Central memory CD8-positive, alpha-beta T cell (primary cell): Measurements from ENCODE around the gene ANKS1B.
A peak's percentile ranks its signal among the peaks of the same experiment; 100 is the strongest.
"Not testable (repeated sequence)": the region's sequence is repeated elsewhere in the genome, so short reads cannot be mapped to it uniquely, and the experiment has no call there.

ENCODE experiments used
- ATAC-seq: fragments of 150-1000 bp; cut with Tn5 transposase; replicated peaks from 2 replicates; pipeline ENCODE4 v1.10.0; 2022; ENCODE audit warnings: mild to moderate bottlenecking, moderate FRiP score, moderate number of reproducible peaks; ENCODE audit not compliant: poor library complexity, severe bottlenecking; ENCODE audit errors: extremely low read depth
- DNase-seq, 2 donors: peaks; one replicate each; pipeline ENCODE4 v3.0.0; 2021; ENCODE audit warnings: low spot score in 2 of 2
- H3K27ac Mint-ChIP-seq: one replicate; pipeline ENCODE4 v1.8.0; 2022; ENCODE audit warnings: low read depth, mild to moderate bottlenecking, moderate library complexity, mixed read lengths
- H3K27me3 Mint-ChIP-seq: one replicate; pipeline ENCODE4 v1.8.0; 2022; ENCODE audit warnings: mixed read lengths
- H3K36me3 Mint-ChIP-seq: one replicate; pipeline ENCODE4 v1.8.0; 2022; ENCODE audit warnings: mild to moderate bottlenecking, moderate library complexity, mixed read lengths; ENCODE audit not compliant: insufficient read depth
- H3K4me1 Mint-ChIP-seq: one replicate; pipeline ENCODE4 v1.8.0; 2022; ENCODE audit warnings: mixed read lengths
- H3K4me3 Mint-ChIP-seq: one replicate; pipeline ENCODE4 v1.8.0; 2022; ENCODE audit warnings: mild to moderate bottlenecking, moderate library complexity, mixed read lengths
- H3K9me3 Mint-ChIP-seq: one replicate; pipeline ENCODE4 v1.8.0; 2022; ENCODE audit warnings: mixed read lengths

ANKS1B gene

GRCh38 chr12:98755855-98756254, 1228.9 kb downstream of the ANKS1B start:
- DNase-seq, ATAC-seq, H3K9me3 Mint-ChIP-seq, H3K27ac Mint-ChIP-seq, H3K4me1 Mint-ChIP-seq, H3K36me3 Mint-ChIP-seq, H3K27me3 Mint-ChIP-seq, H3K4me3 Mint-ChIP-seq: not testable (repeated sequence)

- Mint-ChIP-seq H3K27ac (no peak overlapping the region), H3K36me3 (no peaks in the 10 kb centered on the region), H3K9me3 (no peaks in the 10 kb centered on the region), H3K4me3 (no peak overlapping the region), H3K4me1 (no peaks in the 10 kb centered on the region), H3K27me3 (no peaks in the 10 kb centered on the region)
- DNase-seq: no peak
- ATAC-seq: no peak
Measured at GRCh38 chr12:98754095-98754494, 1230.6 kb downstream of the ANKS1B start.

GRCh38 chr12:98752726-98753125, 1232.0 kb downstream of the ANKS1B start:
- H3K27ac Mint-ChIP-seq: no peak overlapping the region
- H3K4me3 Mint-ChIP-seq: no peak overlapping the region
- peaks cover under 1% of the 10 kb centered on the region for H3K27me3 Mint-ChIP-seq
- H3K4me1 Mint-ChIP-seq: no peaks in the 10 kb centered on the region
- ATAC-seq (no peak), DNase-seq (no peak)
- H3K9me3 Mint-ChIP-seq: no peaks in the 10 kb centered on the region
- H3K36me3 Mint-ChIP-seq: no peaks in the 10 kb centered on the region

- Mint-ChIP-seq H3K27me3 (peaks cover 12% of the 10 kb centered on the region), H3K4me1 (peaks cover under 1% of the 10 kb centered on the region), H3K9me3 (no peaks in the 10 kb centered on the region), H3K4me3 (no peak overlapping the region), H3K27ac (no peak overlapping the region), H3K36me3 (no peaks in the 10 kb centered on the region)
- no peak for ATAC-seq
- no peak for DNase-seq
Measured at GRCh38 chr12:98751580-98752115, 1233.1 kb downstream of the ANKS1B start.

GRCh38 chr12:98750511-98750910, 1234.2 kb downstream of the ANKS1B start:
- no peak for ATAC-seq
- H3K4me1 Mint-ChIP-seq: peaks cover 8% of the 10 kb centered on the region
- no peaks in the 10 kb centered on the region for H3K36me3 Mint-ChIP-seq
- no peak overlapping the region for H3K4me3 Mint-ChIP-seq
- DNase-seq: no peak
- H3K9me3 Mint-ChIP-seq: no peaks in the 10 kb centered on the region
- no peak overlapping the region for H3K27ac Mint-ChIP-seq
- peaks cover 20% of the 10 kb centered on the region for H3K27me3 Mint-ChIP-seq

GRCh38 chr12:98748463-98748862, 1236.3 kb downstream of the ANKS1B start:
- Mint-ChIP-seq H3K36me3 (no peaks in the 10 kb centered on the region), H3K9me3 (no peaks in the 10 kb centered on the region), H3K4me1 (peaks cover 8% of the 10 kb centered on the region), H3K27ac (no peak overlapping the region), H3K27me3 (peaks cover 20% of the 10 kb centered on the region), H3K4me3 (no peak overlapping the region)
- DNase-seq (no peak), ATAC-seq (no peak)

- peak overlapping the region; percentile 77 for H3K4me3 Mint-ChIP-seq
- peaks cover 28% of the 10 kb centered on the region for H3K27me3 Mint-ChIP-seq
Measured at GRCh38 chr12:98745578-98746391, 1239.0 kb downstream of the ANKS1B start.

GRCh38 chr12:98744680-98745079, 1240.1 kb downstream of the ANKS1B start:
- no peaks in the 10 kb centered on the region for H3K9me3 Mint-ChIP-seq
- no peak overlapping the region for H3K4me3 Mint-ChIP-seq
- DNase-seq: no peak
- no peak overlapping the region for H3K27ac Mint-ChIP-seq
- H3K27me3 Mint-ChIP-seq: peaks cover 30% of the 10 kb centered on the region
- H3K4me1 Mint-ChIP-seq: peaks cover 8% of the 10 kb centered on the region
- ATAC-seq: no peak
- H3K36me3 Mint-ChIP-seq: no peaks in the 10 kb centered on the region

More at GRCh38 chr12:98745578-98746391, 1239.0 kb downstream of the ANKS1B start:
- DNase-seq: no peak
- ATAC-seq: peak; percentile 38
- Mint-ChIP-seq H3K4me1 (peaks cover 8% of the 10 kb centered on the region), H3K9me3 (no peaks in the 10 kb centered on the region), H3K36me3 (no peaks in the 10 kb centered on the region), H3K27ac (peak overlapping the region; percentile 77)

GRCh38 chr12:98743362-98743953, 1241.3 kb downstream of the ANKS1B start:
- no peaks in the 10 kb centered on the region for H3K9me3 Mint-ChIP-seq
- peaks cover 8% of the 10 kb centered on the region for H3K4me1 Mint-ChIP-seq
- H3K27me3 Mint-ChIP-seq: peaks cover 30% of the 10 kb centered on the region
- no peak overlapping the region for H3K4me3 Mint-ChIP-seq
- H3K36me3 Mint-ChIP-seq: no peaks in the 10 kb centered on the region
- H3K27ac Mint-ChIP-seq: no peak overlapping the region
- DNase-seq (no peak), ATAC-seq (no peak)

GRCh38 chr12:98741556-98742265, 1243.0 kb downstream of the ANKS1B start:
- ATAC-seq (no peak), DNase-seq (no peak)
- Mint-ChIP-seq H3K27me3 (peaks cover 19% of the 10 kb centered on the region), H3K4me1 (peaks cover 8% of the 10 kb centered on the region), H3K4me3 (no peak overlapping the region), H3K36me3 (peaks cover 1% of the 10 kb centered on the region), H3K9me3 (no peaks in the 10 kb centered on the region), H3K27ac (no peak overlapping the region)

GRCh38 chr12:98741196-98741555, 1243.6 kb downstream of the ANKS1B start:
- H3K27me3 Mint-ChIP-seq: peaks cover 13% of the 10 kb centered on the region
- H3K9me3 Mint-ChIP-seq: no peaks in the 10 kb centered on the region
- no peak for ATAC-seq
- no peak overlapping the region for H3K4me3 Mint-ChIP-seq
- no peak for DNase-seq
- no peak overlapping the region for H3K27ac Mint-ChIP-seq
- H3K4me1 Mint-ChIP-seq: peaks cover 3% of the 10 kb centered on the region
- peaks cover 1% of the 10 kb centered on the region for H3K36me3 Mint-ChIP-seq

GRCh38 chr12:98740751-98741150, 1244.0 kb downstream of the ANKS1B start:
- Mint-ChIP-seq H3K4me3 (no peak overlapping the region), H3K36me3 (peaks cover 1% of the 10 kb centered on the region), H3K27me3 (peaks cover 10% of the 10 kb centered on the region), H3K27ac (no peak overlapping the region), H3K9me3 (no peaks in the 10 kb centered on the region), H3K4me1 (no peaks in the 10 kb centered on the region)
- no peak for ATAC-seq
- DNase-seq: no peak
